Ecto neural progenitor cell (in vitro differentiated cells): Measurements from ENCODE around the gene APOA5.
"Not testable (repeated sequence)": the region's sequence is repeated elsewhere in the genome, so short reads cannot be mapped to it uniquely, and the experiment has no call there.

Experiments
- DNase-seq: peaks from one replicate; pipeline ENCODE4 v3.0.0-alpha.2; 2018; ENCODE audit warnings: low spot score

The APOA5 gene

DNA sequence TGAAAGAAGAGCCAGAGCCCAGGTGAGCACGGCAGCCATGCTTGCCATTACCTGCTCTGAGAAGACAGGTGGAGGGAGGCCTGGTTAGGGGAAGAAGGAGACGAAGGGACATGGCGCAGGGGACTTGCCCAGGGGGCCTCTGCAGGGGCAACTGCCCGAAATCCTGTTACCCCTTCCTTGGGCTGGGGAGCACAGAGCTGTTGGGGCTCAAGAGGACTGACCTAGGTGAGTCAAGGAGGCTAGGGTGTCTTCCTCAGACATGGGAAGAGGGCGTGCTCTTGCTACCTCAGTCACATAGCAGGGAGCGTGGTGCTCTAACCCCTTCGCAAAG is at the start of gene APOA5:
TSS of gene APOA5 (minus strand) at position 67 of the 331 bp plus-strand sequence. CDS start at position 48, 19 bp downstream.
- DNase-seq: no peak

GRCh38 chr11:116840746-116841296 is 49.1 kb upstream of the APOA5 start:
- DNase-seq: no peak

GRCh38 chr11:116840224-116840745 is 48.6 kb upstream of the APOA5 start:
- no peak for DNase-seq

- DNase-seq: no peak
Observed at GRCh38 chr11:116838321-116839084, 46.8 kb upstream of the APOA5 start.

GRCh38 chr11:116837231-116838091 is 45.8 kb upstream of the APOA5 start, which contains the start of gene APOA1:
TSS of gene APOA1 (minus strand) at chr11:116837622. CDS start at chr11:116837387, 235 bp downstream.
- no peak for DNase-seq

- DNase-seq: no peak
Observed at GRCh38 chr11:116836632-116836991, 44.9 kb upstream of the APOA5 start.

- peak; percentile 91 for DNase-seq
Observed at GRCh38 chr11:116835791-116836631, 44.3 kb upstream of the APOA5 start.

DNA sequence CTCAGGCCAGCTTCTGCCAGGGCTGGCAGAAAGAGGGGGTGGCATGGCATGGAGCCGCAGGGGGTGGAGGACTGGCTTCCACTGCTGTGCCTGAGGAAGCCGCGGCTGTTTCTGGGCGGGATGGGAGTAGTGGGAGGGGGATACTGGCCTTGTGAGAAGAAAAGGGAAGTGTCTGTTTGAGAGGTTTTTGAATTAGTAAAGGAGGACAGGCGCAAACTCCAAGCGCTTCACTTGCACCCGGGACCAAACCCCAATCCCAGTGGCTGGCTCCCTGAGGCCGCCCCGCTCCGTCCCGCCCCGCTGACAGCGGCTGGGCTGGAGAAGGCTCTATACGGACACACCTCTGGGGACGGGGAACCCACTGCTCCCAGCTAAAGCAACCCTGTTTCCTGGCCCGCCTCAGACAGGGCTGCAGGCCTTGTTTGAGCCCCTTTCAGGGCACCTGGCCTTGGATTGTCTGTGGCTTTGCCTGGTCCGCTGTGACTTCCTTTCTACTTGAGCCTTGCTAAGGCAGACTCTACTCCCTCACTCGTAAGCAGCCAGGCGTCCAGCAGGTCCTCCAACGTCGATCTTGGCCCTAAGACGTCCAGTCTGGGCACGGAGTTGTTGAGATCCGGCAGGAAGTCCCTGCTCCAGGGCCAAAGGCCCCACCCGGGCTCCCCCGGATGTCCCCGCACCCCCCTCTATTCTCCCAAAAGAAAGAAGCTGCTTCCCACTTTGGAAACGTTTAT is 43.5 kb upstream of the APOA5 start:
- no peak for DNase-seq

- not testable (repeated sequence) for DNase-seq
Observed at GRCh38 chr11:116834535-116835041, 42.9 kb upstream of the APOA5 start.

DNA sequence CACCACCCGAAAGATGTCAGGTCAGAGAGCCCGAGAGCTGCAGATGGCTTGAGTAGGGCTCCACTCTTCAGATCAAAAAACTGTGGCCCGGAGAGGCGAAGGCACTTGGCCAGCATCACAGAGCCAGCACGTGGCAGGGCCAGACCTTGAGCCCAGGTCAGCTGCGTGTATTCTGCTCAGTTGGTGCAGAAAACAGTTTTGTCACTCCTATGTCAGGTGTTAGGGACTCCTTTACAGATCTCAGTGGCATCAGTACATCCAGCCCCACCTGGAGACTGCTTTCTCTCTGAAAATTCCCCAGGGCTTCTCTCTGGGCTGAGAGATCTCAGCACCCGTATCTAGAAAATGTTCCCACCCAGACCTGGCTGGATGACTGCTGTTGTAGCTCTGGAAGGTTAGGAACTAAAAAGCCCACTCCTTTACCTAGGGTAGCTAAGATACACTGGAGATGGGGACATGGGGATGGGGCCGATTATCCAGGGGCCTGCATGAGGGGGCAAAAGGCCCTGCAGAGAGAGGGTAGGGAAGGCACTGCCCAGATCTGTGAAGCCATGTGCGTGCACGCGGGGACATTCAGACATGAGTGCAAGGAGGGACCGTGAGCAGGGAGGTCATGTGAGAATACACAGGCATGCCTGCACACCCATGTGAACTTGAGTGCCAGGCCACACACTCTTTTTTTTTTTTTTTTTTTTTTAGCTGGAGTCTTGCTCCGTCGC is 42.3 kb upstream of the APOA5 start:
- DNase-seq: no peak

- DNase-seq: no peak
Observed at GRCh38 chr11:116833491-116833815, 41.8 kb upstream of the APOA5 start.

DNA sequence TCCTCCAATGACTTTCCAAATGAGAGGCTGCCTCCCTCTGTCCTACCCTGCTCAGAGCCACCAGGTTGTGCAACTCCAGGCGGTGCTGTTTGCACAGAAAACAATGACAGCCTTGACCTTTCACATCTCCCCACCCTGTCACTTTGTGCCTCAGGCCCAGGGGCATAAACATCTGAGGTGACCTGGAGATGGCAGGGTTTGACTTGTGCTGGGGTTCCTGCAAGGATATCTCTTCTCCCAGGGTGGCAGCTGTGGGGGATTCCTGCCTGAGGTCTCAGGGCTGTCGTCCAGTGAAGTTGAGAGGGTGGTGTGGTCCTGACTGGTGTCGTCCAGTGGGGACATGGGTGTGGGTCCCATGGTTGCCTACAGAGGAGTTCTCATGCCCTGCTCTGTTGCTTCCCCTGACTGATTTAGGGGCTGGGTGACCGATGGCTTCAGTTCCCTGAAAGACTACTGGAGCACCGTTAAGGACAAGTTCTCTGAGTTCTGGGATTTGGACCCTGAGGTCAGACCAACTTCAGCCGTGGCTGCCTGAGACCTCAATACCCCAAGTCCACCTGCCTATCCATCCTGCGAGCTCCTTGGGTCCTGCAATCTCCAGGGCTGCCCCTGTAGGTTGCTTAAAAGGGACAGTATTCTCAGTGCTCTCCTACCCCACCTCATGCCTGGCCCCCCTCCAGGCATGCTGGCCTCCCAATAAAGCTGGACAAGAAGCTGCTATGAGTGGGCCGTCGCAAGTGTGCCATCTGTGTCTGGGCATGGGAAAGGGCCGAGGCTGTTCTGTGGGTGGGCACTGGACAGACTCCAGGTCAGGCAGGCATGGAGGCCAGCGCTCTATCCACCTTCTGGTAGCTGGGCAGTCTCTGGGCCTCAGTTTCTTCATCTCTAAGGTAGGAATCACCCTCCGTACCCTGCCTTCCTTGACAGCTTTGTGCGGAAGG is 40.9 kb upstream of the APOA5 start:
- DNase-seq: no peak

DNA sequence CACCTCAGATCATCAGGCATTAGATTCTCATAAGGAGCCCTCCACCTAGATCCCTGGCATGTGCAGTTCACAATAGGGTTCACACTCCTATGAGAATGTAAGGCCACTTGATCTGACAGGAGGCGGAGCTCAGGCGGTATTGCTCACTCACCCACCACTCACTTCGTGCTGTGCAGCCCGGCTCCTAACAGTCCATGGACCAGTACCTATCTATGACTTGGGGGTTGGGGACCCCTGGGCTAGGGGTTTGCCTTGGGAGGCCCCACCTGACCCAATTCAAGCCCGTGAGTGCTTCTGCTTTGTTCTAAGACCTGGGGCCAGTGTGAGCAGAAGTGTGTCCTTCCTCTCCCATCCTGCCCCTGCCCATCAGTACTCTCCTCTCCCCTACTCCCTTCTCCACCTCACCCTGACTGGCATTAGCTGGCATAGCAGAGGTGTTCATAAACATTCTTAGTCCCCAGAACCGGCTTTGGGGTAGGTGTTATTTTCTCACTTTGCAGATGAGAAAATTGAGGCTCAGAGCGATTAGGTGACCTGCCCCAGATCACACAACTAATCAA is 40.2 kb upstream of the APOA5 start:
- no peak for DNase-seq

DNA sequence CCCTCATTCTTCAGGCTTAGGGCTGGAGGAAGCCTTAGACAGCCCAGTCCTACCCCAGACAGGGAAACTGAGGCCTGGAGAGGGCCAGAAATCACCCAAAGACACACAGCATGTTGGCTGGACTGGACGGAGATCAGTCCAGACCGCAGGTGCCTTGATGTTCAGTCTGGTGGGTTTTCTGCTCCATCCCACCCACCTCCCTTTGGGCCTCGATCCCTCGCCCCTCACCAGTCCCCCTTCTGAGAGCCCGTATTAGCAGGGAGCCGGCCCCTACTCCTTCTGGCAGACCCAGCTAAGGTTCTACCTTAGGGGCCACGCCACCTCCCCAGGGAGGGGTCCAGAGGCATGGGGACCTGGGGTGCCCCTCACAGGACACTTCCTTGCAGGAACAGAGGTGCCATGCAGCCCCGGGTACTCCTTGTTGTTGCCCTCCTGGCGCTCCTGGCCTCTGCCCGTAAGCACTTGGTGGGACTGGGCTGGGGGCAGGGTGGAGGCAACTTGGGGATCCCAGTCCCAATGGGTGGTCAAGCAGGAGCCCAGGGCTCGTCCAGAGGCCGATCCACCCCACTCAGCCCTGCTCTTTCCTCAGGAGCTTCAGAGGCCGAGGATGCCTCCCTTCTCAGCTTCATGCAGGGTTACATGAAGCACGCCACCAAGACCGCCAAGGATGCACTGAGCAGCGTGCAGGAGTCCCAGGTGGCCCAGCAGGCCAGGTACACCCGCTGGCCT is 38.7 kb upstream of the APOA5 start:
- no peak for DNase-seq

GRCh38 chr11:116829525-116830183 is 38.0 kb upstream of the APOA5 start, which contains the start of gene APOC3:
TSS of gene APOC3 (plus strand) at chr11:116829907. CDS start at chr11:116830583, 676 bp downstream.
- DNase-seq: no peak

- no peak for DNase-seq
Observed at GRCh38 chr11:116828632-116829524, 37.2 kb upstream of the APOA5 start.
